ENCODE measurements around the gene BCL2A1. TPM values are rescaled to one million over a fixed set of nuclear protein-coding genes. Genes with fewer than 3 reads are reported as not detected.
"Not testable (repeated sequence)": the region's sequence is repeated elsewhere in the genome, so short reads cannot be mapped to it uniquely, and the experiment has no call there.

BCL2A1 gene
- total RNA-seq, 1 donor from 2014 or later, result 91.1 TPM

DNA sequence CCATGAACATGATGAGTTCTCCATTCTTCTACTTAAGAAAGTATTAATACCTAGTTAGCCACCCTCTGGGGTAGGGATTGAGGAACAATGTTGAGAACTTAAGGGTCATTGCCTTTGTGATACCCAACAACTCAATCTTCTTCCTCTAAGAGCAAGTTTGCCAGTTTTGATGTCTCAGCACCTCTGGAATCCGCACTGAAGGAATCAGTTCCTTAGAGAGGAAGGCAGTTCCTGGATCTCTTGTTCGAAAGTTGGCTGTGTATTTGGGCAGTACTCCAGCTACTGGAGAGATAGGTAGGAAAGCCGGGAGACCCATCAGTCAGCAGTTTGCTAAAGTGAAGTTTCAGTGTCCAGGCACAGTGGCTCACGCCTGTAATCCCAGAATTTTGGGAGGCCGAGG is 38.5 kb downstream of the BCL2A1 start:
- ATAC-seq (peak; percentile 47), DNase-seq (no peak)
- Histone ChIP-seq H3K27me3 (no peaks in the 10 kb centered on the region), H3K36me3 (no peaks in the 10 kb centered on the region), H3K9me3 (no peaks in the 10 kb centered on the region), H3K4me1 (no peaks in the 10 kb centered on the region), H3K4me3 (no peak overlapping the region), H3K27ac (no peak overlapping the region)
- TF ChIP-seq, protein P1, sequence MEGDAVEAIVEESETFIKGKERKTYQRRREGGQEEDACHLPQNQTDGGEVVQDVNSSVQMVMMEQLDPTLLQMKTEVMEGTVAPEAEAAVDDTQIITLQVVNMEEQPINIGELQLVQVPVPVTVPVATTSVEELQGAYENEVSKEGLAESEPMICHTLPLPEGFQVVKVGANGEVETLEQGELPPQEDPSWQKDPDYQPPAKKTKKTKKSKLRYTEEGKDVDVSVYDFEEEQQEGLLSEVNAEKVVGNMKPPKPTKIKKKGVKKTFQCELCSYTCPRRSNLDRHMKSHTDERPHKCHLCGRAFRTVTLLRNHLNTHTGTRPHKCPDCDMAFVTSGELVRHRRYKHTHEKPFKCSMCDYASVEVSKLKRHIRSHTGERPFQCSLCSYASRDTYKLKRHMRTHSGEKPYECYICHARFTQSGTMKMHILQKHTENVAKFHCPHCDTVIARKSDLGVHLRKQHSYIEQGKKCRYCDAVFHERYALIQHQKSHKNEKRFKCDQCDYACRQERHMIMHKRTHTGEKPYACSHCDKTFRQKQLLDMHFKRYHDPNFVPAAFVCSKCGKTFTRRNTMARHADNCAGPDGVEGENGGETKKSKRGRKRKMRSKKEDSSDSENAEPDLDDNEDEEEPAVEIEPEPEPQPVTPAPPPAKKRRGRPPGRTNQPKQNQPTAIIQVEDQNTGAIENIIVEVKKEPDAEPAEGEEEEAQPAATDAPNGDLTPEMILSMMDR (IDR thresholded peaks at IDR 0.05), result no peak
- intact Hi-C loops (cut with DNase I), result no loop called here

DNA sequence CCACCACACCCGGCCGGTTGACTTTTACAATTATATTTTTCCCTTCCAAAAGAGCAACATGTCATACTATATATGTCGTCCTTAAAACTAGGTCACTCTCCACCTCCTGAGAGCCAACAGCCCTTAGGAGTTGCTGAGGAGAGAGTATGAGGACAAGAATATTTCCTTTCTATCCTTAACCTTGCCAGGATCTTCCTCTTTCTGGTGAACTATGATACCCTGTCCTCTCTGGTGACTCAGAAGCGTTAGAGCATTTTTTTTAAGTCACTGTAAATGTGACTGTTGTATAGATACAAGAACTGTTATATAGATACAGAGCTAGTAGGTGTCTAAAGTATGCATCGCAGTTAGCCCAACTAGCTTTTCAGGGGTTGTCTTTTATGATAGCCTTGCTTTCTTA is 40.5 kb downstream of the BCL2A1 start:
- no peak overlapping the region for H3K4me3 ChIP-seq
- ATAC-seq (peak; percentile 65), DNase-seq (no peak)
- H3K9me3 ChIP-seq, result no peaks in the 10 kb centered on the region
- intact Hi-C loops (cut with DNase I), result no loop called here
- H3K36me3 ChIP-seq, result no peaks in the 10 kb centered on the region
- H3K27ac ChIP-seq, result no peak overlapping the region
- no peaks in the 10 kb centered on the region for H3K4me1 ChIP-seq
- TF ChIP-seq, protein P1 (IDR thresholded peaks at IDR 0.05), result no peak
- H3K27me3 ChIP-seq, result no peaks in the 10 kb centered on the region

DNA sequence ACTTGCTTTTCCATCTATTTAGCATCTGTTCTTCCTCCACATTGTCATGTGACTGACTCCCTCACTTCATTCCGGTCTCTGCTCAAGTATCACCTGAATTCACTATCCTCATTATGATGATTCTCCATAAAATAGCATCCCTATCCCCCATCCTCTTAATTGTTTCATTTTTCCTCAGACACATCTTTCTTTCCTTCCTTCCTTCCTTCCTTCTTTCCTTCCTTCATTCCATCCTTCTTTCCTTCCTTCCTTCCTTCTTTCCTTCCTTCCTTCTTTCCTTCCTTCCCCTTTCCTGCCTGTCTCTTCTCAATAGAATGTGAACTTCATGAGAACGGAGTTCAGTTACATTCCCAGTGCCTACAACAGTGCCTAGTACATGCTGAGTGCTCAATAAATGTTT is 41.6 kb downstream of the BCL2A1 start:
- TF ChIP-seq, protein P1 (IDR thresholded peaks at IDR 0.05), result no peak
- ATAC-seq (no peak), DNase-seq (no peak)
- Histone ChIP-seq H3K4me1 (peaks cover 4% of the 10 kb centered on the region), H3K27me3 (no peaks in the 10 kb centered on the region), H3K27ac (no peak overlapping the region), H3K4me3 (no peak overlapping the region), H3K36me3 (no peaks in the 10 kb centered on the region), H3K9me3 (no peaks in the 10 kb centered on the region)
- intact Hi-C loops (cut with DNase I), result no loop called here

DNA sequence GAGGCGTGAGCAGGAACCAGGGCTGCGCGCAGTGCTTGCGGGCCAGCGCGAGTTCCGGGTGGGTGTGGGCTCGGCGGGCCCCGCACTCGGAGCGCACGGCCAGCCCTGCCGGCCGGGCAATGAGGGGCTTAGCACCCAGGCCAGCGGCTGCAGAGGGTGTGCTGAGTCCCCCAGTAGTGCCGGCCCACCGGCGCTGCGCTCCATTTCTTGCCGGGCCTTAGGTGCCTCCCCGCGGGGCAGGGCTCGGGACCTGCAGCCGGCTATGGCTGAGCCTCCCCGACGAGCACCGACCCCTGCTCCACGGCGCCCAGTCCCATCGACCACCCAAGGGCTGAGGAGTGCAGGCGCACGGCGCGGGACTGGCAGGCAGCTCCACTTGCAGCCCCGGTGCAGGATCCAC is 44.9 kb downstream of the BCL2A1 start:
- H3K4me1 ChIP-seq; H3K4me3 ChIP-seq; H3K27ac ChIP-seq; ATAC-seq; intact Hi-C loops (cut with DNase I); H3K9me3 ChIP-seq; H3K36me3 ChIP-seq; H3K27me3 ChIP-seq; DNase-seq: not testable (repeated sequence)

DNA sequence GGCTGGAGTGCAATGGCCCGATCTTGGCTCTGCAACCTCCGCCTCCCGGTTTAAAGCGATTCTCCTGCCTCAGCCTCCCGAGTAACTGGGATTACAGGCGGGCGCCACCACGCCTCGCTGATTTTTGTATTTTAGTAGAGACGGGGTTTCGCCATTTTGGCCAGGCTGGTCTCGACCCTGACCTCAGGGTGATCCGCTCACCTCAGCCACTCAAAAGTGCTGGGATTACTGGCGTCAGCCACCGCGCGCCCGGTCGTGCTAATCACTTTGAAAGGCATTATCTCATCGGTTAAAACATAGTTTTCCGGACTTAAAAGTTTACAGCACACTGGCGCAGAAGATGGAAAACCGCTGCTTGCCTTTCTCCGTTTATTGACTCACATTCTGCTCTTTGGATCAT is 46.6 kb downstream of the BCL2A1 start:
- H3K9me3 ChIP-seq, result peaks cover 20% of the 10 kb centered on the region
- peaks cover 9% of the 10 kb centered on the region for H3K4me1 ChIP-seq
- intact Hi-C loops (cut with DNase I), result no loop called here
- ATAC-seq, result no peak
- H3K27me3 ChIP-seq, result no peaks in the 10 kb centered on the region
- TF ChIP-seq, protein P1 (IDR thresholded peaks at IDR 0.05), result no peak
- DNase-seq, result peak; percentile 64
- no peaks in the 10 kb centered on the region for H3K36me3 ChIP-seq
- H3K4me3 ChIP-seq, result peak overlapping the region; percentile 85
- H3K27ac ChIP-seq, result peak overlapping the region; percentile 97

DNA sequence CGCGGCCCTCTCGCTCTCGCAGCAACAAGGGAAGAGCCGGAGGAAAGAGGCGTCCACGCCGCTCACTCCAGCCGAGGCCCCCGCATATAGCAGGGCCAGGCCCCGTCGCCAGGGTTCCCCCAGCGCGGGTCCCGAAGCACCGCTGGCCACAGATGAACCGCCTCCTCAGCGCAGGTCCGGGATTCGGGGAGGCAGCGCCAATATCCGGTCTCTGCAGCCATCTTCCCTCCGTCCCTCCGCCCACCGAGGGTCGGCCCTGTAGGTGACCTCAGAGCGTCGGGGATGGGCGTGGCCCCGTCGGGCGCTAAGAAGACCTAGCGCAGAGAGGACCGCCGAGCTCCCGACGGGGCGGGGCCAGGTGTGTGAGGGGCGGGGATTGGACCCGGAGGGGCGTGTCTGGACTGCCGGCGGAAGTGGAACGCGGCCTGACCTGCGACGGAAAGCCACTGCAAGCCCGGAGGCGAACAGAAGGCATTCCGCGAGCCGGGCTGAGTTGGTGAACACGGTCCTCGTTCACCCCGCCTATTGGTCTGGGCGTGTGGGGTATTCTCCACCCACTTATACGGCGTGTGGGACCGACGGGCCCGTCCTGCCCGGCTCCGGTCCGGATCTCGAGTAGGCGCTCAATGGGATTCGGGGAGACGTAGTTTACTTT is 47.4 kb downstream of the BCL2A1 start:
- DNase-seq, result peak; percentile 99

More for the DNA sequence above, 47.4 kb downstream of the BCL2A1 start:
- Histone ChIP-seq H3K9me3 (peaks cover 26% of the 10 kb centered on the region), H3K36me3 (no peaks in the 10 kb centered on the region), H3K4me3 (peak overlapping the region; percentile 85), H3K27ac (peak overlapping the region; percentile 97), H3K27me3 (no peaks in the 10 kb centered on the region), H3K4me1 (peaks cover 9% of the 10 kb centered on the region)
- ATAC-seq, result peak; percentile 99
- TF ChIP-seq, protein P1 (IDR thresholded peaks at IDR 0.05), result no peak
- intact Hi-C loops (cut with DNase I), result no loop called here
